Stimulated activated CD4-positive, alpha-beta T cell treated with anti-CD3 and anti-CD28 coated beads, Interleukin-1b, Interleukin-23, amount 100 ng/mL, for 4 hours (primary cell): Measurements from ENCODE around the gene VRK2.
"Not testable (repeated sequence)": the region's sequence is repeated elsewhere in the genome, so short reads cannot be mapped to it uniquely, and the experiment has no call there.

ENCODE experiments used
- DNase-seq, 2 donors: peaks; one replicate each; pipeline ENCODE4 v3.0.0-alpha.2; 2020; ENCODE audit warnings: low read depth in 2 of 2

VRK2 gene

DNA sequence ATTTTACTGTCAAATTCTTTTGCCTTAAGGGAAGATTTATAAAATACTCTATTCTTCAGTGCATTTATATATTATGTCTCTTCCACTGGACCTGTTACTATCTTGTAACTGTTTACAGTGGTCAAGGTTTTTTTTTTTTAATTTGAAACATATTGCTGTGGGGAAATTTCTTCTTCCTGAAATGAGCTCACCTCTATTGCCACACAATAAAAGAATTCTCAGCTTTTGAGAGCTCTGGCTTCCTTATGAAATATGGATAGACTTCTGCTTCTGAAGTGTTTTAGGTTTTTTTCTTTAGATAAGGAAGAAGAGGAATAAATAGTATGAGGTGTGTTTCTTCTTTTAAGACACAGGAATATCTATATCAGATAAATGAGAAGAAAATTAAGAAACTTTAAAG lies 7.7 kb downstream of the VRK2 start:
- DNase-seq = no peak

DNA sequence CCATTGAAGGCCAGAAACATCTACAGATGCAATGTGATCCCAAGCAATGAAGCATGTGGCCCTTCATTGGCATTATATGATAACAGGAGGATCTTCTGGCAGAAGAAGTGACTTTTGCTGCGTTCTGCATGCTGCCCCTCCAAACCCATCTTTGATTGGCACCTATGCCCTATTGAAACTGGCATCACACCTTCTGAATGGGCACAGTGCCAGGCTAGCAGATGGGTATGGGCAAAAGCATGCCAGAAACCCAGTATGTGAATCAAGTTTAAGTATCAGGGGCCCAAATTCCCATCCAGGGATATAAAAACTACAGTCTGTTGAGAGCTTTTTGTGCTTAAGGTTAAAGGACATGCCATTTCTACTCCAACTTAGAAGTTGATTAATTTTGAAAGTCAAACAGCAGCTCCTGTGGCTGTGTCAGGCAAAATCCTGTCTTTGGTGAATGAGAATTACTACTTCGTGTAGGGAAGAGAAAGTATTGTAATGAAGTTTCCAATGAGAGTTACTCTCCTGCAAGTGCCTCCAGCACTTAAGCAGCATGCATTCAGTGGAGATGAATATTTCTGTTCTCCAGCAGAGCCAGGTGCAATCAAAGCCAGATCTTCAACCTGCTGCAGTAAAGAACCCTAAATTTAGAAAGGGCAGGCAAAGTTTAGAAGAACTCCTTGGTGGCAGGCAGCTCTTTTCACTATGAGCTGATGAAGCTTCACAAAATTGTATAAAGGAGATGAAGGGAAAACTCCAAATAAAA lies 8.6 kb downstream of the VRK2 start:
- no peak for DNase-seq

DNA sequence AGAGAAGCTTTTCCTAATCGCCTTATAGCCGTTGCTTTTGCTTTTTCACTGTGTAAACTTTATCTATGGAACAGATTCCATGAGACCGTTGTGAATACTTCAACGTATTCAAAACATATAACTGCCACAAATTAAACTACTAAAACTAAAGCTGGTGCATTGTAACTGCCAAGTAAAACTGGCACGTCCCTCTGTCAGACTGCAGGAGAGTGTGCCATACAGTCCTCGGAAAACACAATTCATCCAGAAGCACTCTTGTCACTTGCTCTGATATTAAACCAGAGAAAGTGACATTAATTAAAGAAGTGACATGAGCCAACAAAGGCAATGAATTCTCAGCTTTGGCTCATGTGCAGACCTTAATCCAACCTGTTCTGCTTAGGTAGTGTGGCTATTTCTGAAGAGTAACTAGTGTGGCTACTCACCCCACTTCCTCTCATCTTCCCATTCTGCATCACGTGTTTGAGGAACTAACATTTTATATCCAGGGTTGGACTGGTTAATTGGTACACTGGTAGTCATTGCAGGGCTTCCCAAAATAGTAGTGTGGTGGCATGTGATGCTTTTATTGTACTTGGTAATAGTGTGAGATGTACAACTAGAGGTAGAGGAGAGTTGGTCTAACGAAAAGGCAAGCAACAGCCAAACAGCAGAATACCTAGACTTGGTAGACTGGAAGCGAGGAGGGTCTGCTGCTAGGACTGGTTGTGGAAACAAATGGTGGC lies 9.7 kb downstream of the VRK2 start:
- DNase-seq = no peak

DNA sequence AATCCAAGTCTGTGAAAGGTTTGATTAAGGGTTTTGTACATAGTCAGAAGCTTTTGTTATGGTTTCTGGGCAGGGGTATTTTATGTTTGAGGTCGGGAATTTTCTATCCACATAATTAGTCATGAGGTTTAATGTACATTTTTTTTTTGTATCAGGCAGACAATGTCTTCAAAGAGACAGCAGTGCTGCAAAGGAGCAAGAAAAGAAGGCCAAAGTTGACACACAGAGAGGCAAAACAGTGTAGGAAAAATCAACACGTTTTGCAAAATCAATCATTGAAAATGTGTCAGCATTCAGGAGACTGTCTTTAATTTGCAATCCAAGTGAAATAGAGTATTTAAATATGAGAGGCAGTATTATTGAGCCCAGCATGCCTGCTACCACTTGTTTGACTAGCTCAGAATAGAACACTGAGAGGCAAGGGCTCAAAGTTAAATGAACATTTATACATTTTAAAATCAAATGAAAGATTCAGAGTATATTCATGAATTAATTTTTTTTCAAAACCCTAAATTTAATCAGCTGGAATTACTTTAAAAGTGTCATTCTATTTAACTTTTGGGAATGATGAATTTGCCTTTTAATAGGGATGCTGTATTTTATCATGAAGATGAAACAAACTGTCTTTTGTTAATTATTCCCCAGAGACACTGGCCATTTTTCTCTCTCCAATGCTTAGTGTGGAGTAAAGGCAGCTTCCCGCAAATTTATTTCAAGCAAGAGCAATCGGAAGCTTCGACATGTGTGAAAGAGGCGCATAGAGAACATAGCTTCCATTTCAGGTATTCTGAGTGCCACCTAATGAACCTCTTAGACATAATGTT lies 11.3 kb downstream of the VRK2 start:
- no peak for DNase-seq

DNA sequence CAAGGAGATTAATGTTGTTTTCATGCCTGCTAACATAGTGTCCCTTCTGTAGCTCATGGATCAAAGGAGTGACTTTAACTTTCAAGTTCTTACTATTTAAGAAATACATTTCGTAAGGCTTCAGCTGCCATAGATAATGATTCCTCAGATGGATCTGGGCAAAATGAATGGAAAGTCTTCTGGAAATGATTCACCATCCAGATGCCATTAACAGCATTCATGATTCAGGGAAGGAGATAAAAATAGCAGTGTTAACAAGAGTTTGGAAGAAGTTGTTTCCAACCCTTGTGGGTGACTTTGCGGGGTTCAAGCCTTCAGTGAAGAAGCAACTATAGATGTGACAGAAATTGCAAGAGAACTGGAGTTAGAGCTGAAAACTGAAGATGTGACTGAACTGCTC lies 17.0 kb downstream of the VRK2 start:
- DNase-seq = no peak

DNA sequence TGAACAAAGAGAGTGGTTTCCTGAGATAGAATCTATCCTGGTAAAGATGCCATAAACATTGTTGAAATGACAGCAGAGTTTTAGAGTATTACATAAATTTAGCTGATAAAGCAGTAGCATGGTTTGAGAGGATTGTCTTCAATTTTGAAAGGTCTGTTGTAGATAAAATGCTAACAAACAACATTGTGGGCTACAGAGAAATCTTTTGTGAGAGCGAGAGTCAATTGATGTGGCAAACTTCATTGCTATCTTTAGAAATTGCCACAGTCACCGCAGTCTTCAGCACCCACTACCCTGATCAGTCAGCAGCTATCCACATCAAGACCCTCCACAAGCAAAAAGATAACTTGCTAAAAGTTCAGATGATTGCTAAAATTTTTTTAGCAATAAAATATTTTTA lies 17.5 kb downstream of the VRK2 start:
- no peak for DNase-seq

DNA sequence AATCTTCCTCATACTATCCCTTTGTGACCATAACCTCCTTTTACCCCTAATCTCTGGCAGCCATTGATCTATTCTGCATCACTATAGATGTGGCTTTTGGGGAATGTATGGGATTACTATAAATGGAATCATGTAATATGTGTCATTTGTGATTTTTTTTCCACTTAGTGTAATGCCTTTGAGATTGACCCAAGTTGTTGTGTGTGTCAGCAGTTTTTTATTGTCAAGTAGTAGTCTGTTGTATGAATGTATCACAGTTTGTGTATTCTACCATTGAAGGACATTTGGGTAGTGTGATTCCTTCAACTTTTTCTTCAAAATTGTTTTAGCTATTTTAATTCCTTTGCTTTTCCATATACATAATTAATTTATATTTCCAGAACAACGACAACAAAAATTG lies 18.6 kb downstream of the VRK2 start:
- no peak for DNase-seq

DNA sequence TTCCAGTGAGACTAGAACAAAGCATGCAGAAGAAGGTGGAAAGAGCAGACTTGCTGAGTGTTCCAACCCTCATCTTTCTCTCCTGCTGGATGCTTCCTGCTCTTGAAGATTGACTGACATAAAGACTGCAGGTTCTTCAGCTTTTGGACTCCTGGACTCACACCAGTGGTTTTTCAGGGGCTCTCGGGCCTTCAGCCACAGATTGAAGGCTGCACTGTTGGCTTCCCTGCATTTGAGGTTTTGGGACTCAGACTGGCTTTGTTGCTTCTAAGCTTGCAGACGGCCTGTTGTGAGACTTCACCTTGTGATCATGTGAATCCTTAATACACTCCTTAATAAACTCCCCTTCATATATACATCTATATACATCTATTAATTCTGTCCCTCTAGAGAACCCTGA lies 20.4 kb downstream of the VRK2 start:
- no peak for DNase-seq

DNA sequence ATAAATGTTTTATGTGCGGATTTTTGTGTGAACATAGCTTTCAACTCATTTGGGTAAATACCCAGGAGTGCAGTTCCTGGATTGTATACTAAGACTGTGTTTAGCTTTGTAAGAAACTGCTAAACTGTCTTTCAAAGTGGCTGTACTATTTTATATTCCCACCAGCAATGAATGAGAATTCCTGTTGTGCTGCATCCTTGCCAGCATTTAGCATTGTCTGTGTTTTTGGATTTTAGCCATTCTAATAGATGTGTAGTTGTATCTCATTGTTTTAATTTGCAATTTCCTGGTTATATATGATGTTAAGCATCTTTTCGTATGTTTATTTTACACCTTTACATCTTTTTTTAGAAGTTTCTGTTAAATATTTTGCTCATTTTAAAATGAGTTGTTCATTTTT lies 24.2 kb downstream of the VRK2 start:
- DNase-seq = no peak

DNA sequence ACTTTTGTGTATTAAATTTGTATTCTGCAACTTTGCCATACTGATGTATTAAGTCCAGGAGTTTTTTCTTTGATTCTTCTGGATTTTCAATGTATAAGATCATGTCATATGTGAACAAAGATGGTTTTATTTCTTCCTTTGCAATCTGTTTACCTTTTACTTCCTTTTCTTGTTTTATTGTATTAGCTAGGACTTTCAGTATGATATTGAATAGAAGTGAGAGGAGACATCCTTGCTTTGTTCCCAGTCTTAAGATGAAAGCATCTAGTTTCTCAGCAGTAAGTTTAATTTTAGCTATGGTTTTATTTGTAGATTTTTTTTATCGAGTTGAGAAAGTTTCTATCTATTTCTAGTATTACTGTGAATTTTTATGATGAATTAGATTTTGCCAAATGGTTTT lies 25.5 kb downstream of the VRK2 start:
- DNase-seq = no peak

DNA sequence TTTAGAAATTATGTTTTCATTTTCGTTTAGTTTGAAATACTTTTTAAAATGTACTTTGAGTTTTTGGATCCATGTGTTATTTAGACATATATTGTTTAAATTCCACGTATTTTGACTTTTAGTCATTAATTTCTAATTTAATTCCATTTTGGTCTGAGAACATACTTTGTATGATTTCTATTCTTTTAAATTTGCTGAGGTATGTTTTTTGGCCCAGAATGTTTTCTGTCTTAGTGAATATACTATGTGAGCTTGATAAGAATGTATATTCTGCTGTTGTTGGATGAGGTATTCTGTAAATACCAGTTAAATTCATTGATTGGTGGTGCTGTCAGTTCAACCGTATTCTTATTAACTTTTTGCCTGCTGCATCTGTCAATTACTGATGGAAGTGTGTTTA lies 26.4 kb downstream of the VRK2 start:
- DNase-seq = no peak

DNA sequence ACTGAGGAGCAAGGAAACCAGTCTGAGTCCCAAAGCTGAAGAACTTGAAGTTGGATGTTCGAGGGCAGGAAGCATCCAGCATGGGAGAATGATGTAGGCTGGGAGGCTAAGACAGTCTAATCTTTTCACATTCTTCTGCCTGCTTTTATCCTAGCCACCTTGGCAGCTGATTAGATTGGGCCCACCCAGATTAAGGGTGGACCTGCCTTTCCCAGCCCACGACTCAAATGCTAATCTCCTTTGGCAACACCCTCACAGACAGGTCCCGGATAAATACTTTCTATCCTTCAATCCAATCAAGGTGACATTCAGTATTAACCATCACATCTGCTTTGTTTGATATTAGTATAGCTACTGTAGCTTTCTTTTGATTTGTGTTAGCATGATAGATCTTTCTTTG lies 27.1 kb downstream of the VRK2 start:
- DNase-seq = no peak

DNA sequence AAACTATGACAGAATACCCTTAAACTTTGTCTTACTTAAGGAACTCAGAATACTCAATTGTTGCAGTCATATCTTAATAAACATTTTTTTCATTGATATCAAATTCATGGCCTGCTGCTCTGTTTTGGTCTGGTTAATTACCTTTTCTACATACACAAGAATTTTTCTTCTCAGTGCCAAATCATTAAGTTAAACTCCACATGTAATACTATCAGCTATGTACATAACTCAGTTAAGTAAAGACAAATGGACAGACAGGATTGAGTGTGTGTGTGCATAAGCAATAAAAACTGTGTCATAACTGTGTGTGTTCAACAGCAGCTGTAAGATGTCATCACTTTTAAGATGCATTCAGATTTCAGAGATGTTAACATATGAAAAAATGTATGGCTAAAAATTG lies 34.4 kb downstream of the VRK2 start:
- DNase-seq = no peak

DNA sequence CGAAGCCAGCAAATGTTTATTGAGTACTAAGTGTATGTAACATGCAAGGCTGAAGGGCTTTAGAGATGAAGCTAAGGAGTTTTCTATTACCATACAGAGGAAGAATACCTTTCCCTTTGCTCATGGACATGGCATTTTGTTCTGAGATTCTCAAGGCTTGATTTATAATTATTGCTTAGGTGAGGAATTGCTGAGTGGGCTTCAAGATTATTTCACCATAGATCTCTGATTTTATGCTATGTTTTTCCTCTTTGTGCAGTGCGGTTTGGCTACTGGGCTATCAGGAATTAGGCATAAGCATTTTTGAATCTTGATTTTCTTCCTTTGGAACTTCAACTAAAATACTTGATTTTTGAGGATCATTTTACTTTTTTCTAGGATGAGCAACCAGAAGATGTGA lies 42.5 kb downstream of the VRK2 start:
- DNase-seq = no peak

DNA sequence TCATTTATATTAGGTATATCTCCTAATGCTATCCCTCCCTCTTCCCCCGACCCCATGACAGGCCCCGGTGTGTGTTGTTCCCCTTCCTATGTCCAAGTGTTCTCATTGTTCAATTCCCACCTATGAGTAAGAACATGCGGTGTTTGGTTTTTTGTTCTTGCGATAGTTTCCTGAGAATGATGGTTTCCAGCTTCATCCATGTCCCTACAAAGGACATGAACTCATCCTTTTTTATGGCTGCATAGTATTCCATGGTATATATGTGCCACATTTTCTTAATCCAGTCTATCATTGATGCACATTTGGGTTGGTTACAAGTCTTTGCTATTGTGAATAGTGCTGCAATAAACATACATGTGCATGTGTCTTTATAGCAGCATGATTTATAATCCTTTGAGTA lies 46.2 kb downstream of the VRK2 start:
- DNase-seq = not testable (repeated sequence)

DNA sequence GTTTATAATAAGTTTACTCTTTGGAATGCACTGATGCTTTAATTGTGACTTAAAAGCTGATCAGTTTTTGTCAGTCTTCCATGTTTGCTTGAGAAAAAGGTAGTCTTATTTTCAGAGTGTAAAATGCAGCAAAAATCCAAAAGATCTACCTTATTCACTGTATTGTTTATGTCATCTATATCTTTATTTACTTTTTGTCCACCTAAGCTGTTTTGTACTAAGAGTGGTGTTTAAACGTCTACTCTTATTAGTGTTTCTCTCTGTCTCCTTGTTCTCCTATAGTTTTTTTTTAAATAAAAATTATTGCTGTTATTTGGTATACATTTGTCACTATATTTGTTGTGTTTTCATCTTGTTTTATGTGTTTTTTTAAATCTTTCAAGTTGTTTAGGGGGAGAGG lies 50.4 kb downstream of the VRK2 start:
- DNase-seq = no peak

DNA sequence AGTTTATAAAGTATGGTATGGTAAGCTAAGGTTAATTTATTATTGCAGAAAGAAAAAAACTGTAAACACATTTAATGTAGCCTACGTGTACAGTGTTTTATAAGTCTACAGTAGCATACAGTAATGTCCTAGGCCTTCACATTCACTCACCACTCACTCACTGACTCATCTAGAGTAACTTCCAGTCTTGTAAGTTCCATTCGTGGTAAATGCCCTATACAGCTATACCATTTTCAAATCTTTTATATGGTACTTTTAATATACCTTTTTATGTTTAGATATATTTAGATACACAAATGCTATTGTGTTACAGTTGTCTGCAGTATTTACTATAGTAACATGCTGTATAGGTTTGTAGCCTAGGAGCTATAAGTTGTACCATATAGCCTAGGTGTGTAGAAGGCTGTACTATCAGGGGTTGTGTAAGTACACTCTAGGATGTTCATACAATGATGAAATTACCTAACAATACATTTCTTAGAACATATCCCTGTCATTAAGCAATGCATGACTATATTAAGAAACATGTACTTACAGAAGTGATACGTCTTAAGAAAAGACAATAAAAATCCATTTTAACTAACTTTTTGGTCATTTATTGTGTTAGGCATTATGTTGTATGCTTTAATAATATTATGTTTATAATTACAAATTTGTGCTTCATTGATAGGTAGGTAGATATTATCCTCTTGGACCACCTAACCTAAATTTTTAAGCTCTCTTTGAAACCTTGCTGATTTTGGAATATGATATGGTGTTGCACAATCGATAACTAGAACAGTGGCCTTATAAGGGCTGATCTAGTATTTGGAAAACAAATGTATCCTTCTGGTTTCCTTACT lies 51.9 kb downstream of the VRK2 start:
- no peak for DNase-seq

DNA sequence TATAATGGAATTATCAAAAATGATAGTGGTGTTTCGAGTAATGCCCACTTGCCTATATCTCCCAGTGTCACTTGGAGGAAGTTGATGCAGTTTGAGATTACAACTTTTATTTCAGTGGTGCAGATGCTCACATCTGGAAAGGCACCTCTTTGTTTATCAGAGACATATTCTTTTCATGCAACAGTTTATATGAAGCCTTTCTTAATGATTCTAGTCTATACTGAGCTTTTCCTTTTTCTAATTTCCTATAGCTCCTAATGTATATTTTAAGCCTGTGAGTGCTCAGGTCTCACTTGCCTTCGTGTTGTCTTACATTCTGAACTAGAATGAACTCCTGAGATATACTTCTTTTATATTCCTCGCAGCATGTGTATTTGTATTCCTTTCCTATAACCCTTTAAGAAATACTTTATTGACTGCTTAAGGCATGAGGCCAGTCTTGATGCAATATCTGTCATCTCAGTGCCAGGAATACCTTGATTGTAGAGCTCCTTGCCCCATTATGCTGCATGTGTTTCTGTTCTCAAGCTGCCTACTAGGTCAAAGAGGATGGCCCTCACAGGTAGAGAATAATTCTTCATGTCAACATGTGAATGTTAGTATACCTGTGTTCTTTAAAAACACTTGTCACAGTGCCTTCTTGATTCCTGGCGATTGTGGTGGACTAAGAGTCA lies 52.6 kb downstream of the VRK2 start:
- no peak for DNase-seq

DNA sequence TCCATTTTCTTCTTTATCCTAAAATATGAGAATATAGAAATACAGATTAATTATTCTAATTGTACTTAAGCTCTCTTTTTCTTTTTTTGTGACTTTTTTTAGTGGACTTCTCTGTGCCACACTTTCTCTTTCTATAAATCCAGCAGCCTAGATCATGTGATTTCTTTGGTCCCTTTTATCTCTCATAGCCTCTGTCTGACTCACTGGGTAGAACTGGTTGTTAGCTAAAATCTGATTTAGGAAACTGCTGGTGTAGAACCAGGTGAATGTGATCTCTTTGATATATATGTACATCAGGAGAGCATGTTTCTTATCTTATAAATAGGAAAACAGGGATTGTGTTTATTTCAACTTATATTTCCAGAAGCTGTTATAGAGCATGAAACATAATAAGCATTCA lies 54.9 kb downstream of the VRK2 start:
- DNase-seq = no peak

DNA sequence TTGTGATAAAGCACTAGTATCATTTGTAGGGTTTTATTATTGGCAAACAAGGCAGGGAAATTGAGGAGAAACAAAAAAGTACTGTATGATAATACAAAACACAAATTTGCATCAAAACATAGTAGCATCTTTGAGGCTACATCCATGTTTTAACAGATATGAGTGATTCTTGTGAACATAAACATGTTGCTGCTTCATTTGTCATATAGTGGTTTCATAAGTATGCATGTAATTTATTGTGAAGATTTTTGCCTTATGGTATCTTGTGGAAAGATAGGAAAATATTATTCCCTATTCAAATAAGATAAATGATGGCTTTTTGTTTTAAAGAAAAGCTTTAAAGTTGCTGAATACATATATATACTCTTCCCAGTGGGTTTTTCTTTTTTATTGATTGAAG lies 60.3 kb downstream of the VRK2 start:
- DNase-seq = no peak
